H1 (cell line): ENCODE measurements around the gene FEV. TPM values are rescaled to one million over a fixed set of nuclear protein-coding genes. Genes with fewer than 3 reads are reported as not detected.

ENCODE experiments used
- CTCF ChIA-PET: fragments of 300-600 bp; sonication (Branson Sonifier 250); formaldehyde crosslinking; loops from one replicate; lab custom pipeline; 2021; ENCODE audit not compliant: partially characterized antibody; lab: Charles Lee
- POLR2A ChIA-PET: fragments of 300-600 bp; sonication (Branson Sonifier 250); formaldehyde crosslinking; loops from one replicate; lab custom pipeline; 2021; ENCODE audit warnings: inconsistent platforms; ENCODE audit not compliant: partially characterized antibody; lab: Charles Lee
- DNase-seq, 2 experiments: peaks; one replicate each; pipeline versions ENCODE4 v3.0.0 to v3.0.0-alpha.2; 2010 to 2022; ENCODE audit warnings: low spot score in 2 of 2, low read depth in 1 of 2, mixed read lengths in 1 of 2
- FAIRE-seq: peaks from 2 replicates; lab custom pipeline; 2011; peaks lifted over from hg19 to GRCh38; lab: Jason Lieb, UNC
- H2AFZ ChIP-seq: 2 replicates; pipeline ENCODE4 v1.8.1; 2012; ENCODE audit warnings: low read length, inconsistent platforms
- H2AK5ac ChIP-seq: 2 replicates; pipeline ENCODE4 v1.6.1; 2013; ENCODE audit warnings: low read depth, low read length
- H2BK120ac ChIP-seq: replicated peaks from 2 replicates; pipeline ENCODE3; 2013; ENCODE audit warnings: low read depth, low read length, inconsistent platforms
- H2BK12ac ChIP-seq: 2 replicates; pipeline ENCODE4 v1.6.1; 2013; ENCODE audit warnings: low read depth, low read length
- H2BK15ac ChIP-seq: 2 replicates; pipeline ENCODE4 v1.6.1; 2013; ENCODE audit warnings: low read length
- H2BK20ac ChIP-seq: 2 replicates; pipeline ENCODE4 v1.6.1; 2013; ENCODE audit warnings: low read length
- H2BK5ac ChIP-seq: 2 replicates; pipeline ENCODE4 v1.6.1; 2013; ENCODE audit warnings: low read depth, low read length
- H3K14ac ChIP-seq: 2 replicates; pipeline ENCODE4 v1.6.1; 2013; ENCODE audit warnings: inconsistent platforms; ENCODE audit not compliant: insufficient read length
- H3K18ac ChIP-seq: 2 replicates; pipeline ENCODE4 v1.6.1; 2013; ENCODE audit warnings: low read length; ENCODE audit errors: extremely low read depth
- H3K23ac ChIP-seq: 2 replicates; pipeline ENCODE4 v1.6.1; 2013; ENCODE audit warnings: inconsistent platforms; ENCODE audit not compliant: insufficient read length
- H3K23me2 ChIP-seq: 2 replicates; pipeline ENCODE4 v1.6.1; 2013; ENCODE audit warnings: low read depth, low read length
- H3K27ac ChIP-seq: 2 replicates; pipeline ENCODE4 v1.6.1; 2011; ENCODE audit warnings: low read depth, low read length, inconsistent platforms
- H3K27me3 ChIP-seq, 4 experiments: replicated peaks in 1 of 4; 1 replicate in 1 of 4; 2 replicates in 3 of 4; pipeline versions ENCODE4 v1.6.1 to v1.8.1; 2011 to 2013; ENCODE audit warnings: low read length in 3 of 4, mild to moderate bottlenecking in 3 of 4, inconsistent platforms in 2 of 4, mixed read lengths in 2 of 4, moderate library complexity in 1 of 4; ENCODE audit not compliant: control insufficient read depth in 3 of 4, insufficient read depth in 3 of 4; ENCODE audit errors: extremely low read depth in 1 of 4
- H3K36me3 ChIP-seq, 4 experiments: 2 replicates each; pipeline versions ENCODE4 v1.6.1 to v1.8.1; 2011 to 2013; ENCODE audit warnings: mild to moderate bottlenecking in 4 of 4, low read length in 3 of 4, moderate library complexity in 2 of 4, control low read depth in 1 of 4, inconsistent platforms in 1 of 4; ENCODE audit not compliant: insufficient read depth in 4 of 4, control insufficient read depth in 2 of 4
- H3K4ac ChIP-seq: replicated peaks from 2 replicates; pipeline ENCODE3; 2013; ENCODE audit warnings: low read length, low read depth, mixed read lengths, inconsistent platforms; ENCODE audit not compliant: insufficient read length
- H3K4me1 ChIP-seq, 4 experiments: replicated peaks in 1 of 4; 1 replicate in 1 of 4; 2 replicates in 3 of 4; pipeline versions ENCODE4 v1.6.1 to v1.8.1; 2011 to 2013; ENCODE audit warnings: low read length in 3 of 4, inconsistent platforms in 2 of 4, mixed read lengths in 1 of 4; ENCODE audit not compliant: insufficient read depth in 4 of 4, control insufficient read depth in 3 of 4
- H3K4me2 ChIP-seq, 2 experiments: 2 replicates each; pipeline versions ENCODE4 v1.6.1 to v1.8.1; 2011 to 2013; ENCODE audit warnings: low read depth in 2 of 2, low read length in 2 of 2, control low read depth in 1 of 2, inconsistent platforms in 1 of 2, mild to moderate bottlenecking in 1 of 2; ENCODE audit not compliant: insufficient read depth in 1 of 2
- H3K4me3 ChIP-seq, 4 experiments: fragments of 200-600, 300-600 bp in 1 of 4; sonication (generic), shearing (Covaris generic), sonication (Bioruptor Twin) in 1 of 4; 2 replicates each; pipeline versions ENCODE4 v1.5.1 to v1.8.1; 2011 to 2016; ENCODE audit warnings: low read length in 4 of 4, low read depth in 3 of 4, control low read depth in 2 of 4, inconsistent platforms in 2 of 4, mild to moderate bottlenecking in 2 of 4, mixed read lengths in 1 of 4, moderate library complexity in 1 of 4; ENCODE audit not compliant: insufficient read depth in 2 of 4; ENCODE audit errors: extremely low read depth in 1 of 4
- H3K56ac ChIP-seq: replicated peaks from 2 replicates; pipeline ENCODE3; 2013; ENCODE audit warnings: low read depth, mild to moderate bottlenecking, mixed read lengths, low read length, inconsistent platforms; ENCODE audit not compliant: insufficient read length
- H3K79me1 ChIP-seq: 2 replicates; pipeline ENCODE4 v1.6.1; 2013; ENCODE audit warnings: low read depth, low read length, control low read depth
- H3K79me2 ChIP-seq, 2 experiments: 2 replicates each; pipeline versions ENCODE4 v1.6.1 to v1.8.1; 2012 to 2013; ENCODE audit warnings: low read length in 2 of 2, mild to moderate bottlenecking in 2 of 2, inconsistent platforms in 1 of 2; ENCODE audit not compliant: insufficient read depth in 2 of 2, control insufficient read depth in 1 of 2
- H3K9ac ChIP-seq, 4 experiments: replicated peaks in 1 of 4; 1 replicate in 1 of 4; 2 replicates in 3 of 4; pipeline versions ENCODE4 v1.6.1 to v1.8.1; 2011 to 2013; ENCODE audit warnings: low read depth in 3 of 4, low read length in 3 of 4, control low read depth in 2 of 4, mild to moderate bottlenecking in 2 of 4, moderate library complexity in 2 of 4, inconsistent platforms in 1 of 4; ENCODE audit errors: extremely low read depth in 1 of 4
- H3K9me3 ChIP-seq, 2 experiments: 2 replicates each; pipeline versions ENCODE4 v1.6.1 to v1.8.1; 2012 to 2013; ENCODE audit warnings: mild to moderate bottlenecking in 2 of 2, moderate library complexity in 2 of 2, control low read depth in 1 of 2, inconsistent platforms in 1 of 2, low read depth in 1 of 2, low read length in 1 of 2, mixed read lengths in 1 of 2; ENCODE audit not compliant: insufficient read depth in 2 of 2
- H4K20me1 ChIP-seq, 2 experiments: replicated peaks in 1 of 2; 2 replicates each; pipeline versions ENCODE3 to v1.8.1; 2011 to 2013; ENCODE audit warnings: inconsistent platforms in 2 of 2, low read length in 2 of 2, mild to moderate bottlenecking in 1 of 2; ENCODE audit not compliant: insufficient read depth in 2 of 2, control insufficient read depth in 1 of 2
- H4K5ac ChIP-seq: 2 replicates; pipeline ENCODE4 v1.6.1; 2013; ENCODE audit warnings: low read length, low read depth, mixed read lengths, inconsistent platforms; ENCODE audit not compliant: insufficient read length
- H4K8ac ChIP-seq: 2 replicates; pipeline ENCODE4 v1.8.0; 2013; ENCODE audit warnings: mild to moderate bottlenecking, moderate library complexity, low read length, inconsistent platforms; ENCODE audit not compliant: insufficient read depth; ENCODE audit errors: extremely low read depth
- H4K91ac ChIP-seq: replicated peaks from 2 replicates; pipeline ENCODE3; 2013; ENCODE audit warnings: low read length, mixed read lengths, inconsistent platforms; ENCODE audit not compliant: insufficient read length
- BCL11A ChIP-seq, 2 experiments: IDR thresholded peaks; one replicate each; pipeline ENCODE4 v1.6.1; 2011; ENCODE audit warnings: low read depth in 2 of 2, low read length in 2 of 2, mild to moderate bottlenecking in 2 of 2
- CBX5 ChIP-seq: fragments of 300-800, 300-1000 bp; sonication (generic); IDR thresholded peaks from 2 replicates; pipeline ENCODE4 v1.7.1; 2016; ENCODE audit warnings: antibody characterized with exemption, low read length, low read depth
- CEBPB ChIP-seq: IDR thresholded peaks from 2 replicates; pipeline ENCODE4 v1.6.1; 2012; ENCODE audit warnings: low read depth, low read length
- CHD1 ChIP-seq: IDR thresholded peaks from 2 replicates; pipeline ENCODE4 v1.6.1; 2012; ENCODE audit warnings: low read depth, low read length, improper control_type of control experiment
- GABPA ChIP-seq: IDR thresholded peaks from 2 replicates; pipeline ENCODE4 v1.6.1; 2011; ENCODE audit warnings: mild to moderate bottlenecking, low read length, moderate library complexity, borderline replicate concordance; ENCODE audit not compliant: insufficient read depth
- JUN ChIP-seq: IDR thresholded peaks from 2 replicates; pipeline ENCODE4 v1.6.1; 2011; ENCODE audit warnings: low read depth, mild to moderate bottlenecking, improper control_type of control experiment, low read length
- KDM4A ChIP-seq: IDR thresholded peaks from one replicate; pipeline ENCODE4 v1.7.1; 2012; ENCODE audit warnings: low read depth, mild to moderate bottlenecking, moderate library complexity, low read length, inconsistent platforms; ENCODE audit not compliant: severe bottlenecking
- NANOG ChIP-seq: IDR thresholded peaks from 2 replicates; pipeline ENCODE4 v1.6.1; 2011; ENCODE audit warnings: low read length, low read depth, mild to moderate bottlenecking, inconsistent platforms; ENCODE audit not compliant: insufficient read depth, poor library complexity, severe bottlenecking
- POLR2A ChIP-seq, 2 experiments: IDR thresholded peaks; 1 replicate in 1 of 2; 2 replicates in 1 of 2; pipeline ENCODE4 v1.6.1; 2011; ENCODE audit warnings: low read depth in 2 of 2, low read length in 2 of 2, mild to moderate bottlenecking in 2 of 2; ENCODE audit errors: control extremely low read depth in 1 of 2
- RFX5 ChIP-seq: IDR thresholded peaks from 2 replicates; pipeline ENCODE4 v1.6.1; 2011; ENCODE audit warnings: low read depth, low read length, improper control_type of control experiment, borderline replicate concordance
- SP4 ChIP-seq: IDR thresholded peaks from 2 replicates; pipeline ENCODE4 v1.6.1; 2012; ENCODE audit warnings: low read length, inconsistent platforms
- TBP ChIP-seq: IDR thresholded peaks from 2 replicates; pipeline ENCODE4 v1.6.1; 2011; ENCODE audit warnings: low read depth, low read length, improper control_type of control experiment
- WGBS, 2 experiments: shearing (Covaris generic) in 1 of 2; methylation state at CpG; one replicate each; pipeline versions ENCODE4 v1.1.6 to v1.1.7; 2013 to 2015; ENCODE audit warnings: low lambda C conversion rate in 2 of 2, mixed read lengths in 2 of 2, inconsistent platforms in 1 of 2, low coverage in 1 of 2, missing lambda C conversion rate in 1 of 2; ENCODE audit not compliant: insufficient replicate concordance in 2 of 2, insufficient coverage in 1 of 2, insufficient read length in 1 of 2; ENCODE audit errors: extremely low coverage in 1 of 2, missing lambda C conversion rate in 1 of 2; 5-methylcytosine and 5-hydroxymethylcytosine counted together
- polyA plus RNA-seq, 7 experiments: library from polyadenylated mRNA; depleted of rRNA in 3 of 7; stranded (reverse) in 5 of 7; unstranded in 2 of 7; fragments of >200 nt in 5 of 7; fragments of 200-250 nt in 2 of 7; gene quantifications; 1 replicate in 5 of 7; 2 replicates in 1 of 7; 4 replicates in 1 of 7; pipeline versions ENCODE4 v1.2.1 to v1.2.3, GENCODE V29; 2011 to 2013; ENCODE audit warnings: missing spikeins in 2 of 7, mixed read lengths in 2 of 7
- total RNA-seq: library from RNA; stranded (reverse); fragmentation: NEBNext Ultra II Directional; extraction: Animal tissue kit (Norgen Biotek cat#: 25700); gene quantifications from 2 replicates; pipeline ENCODE4 v1.2.1, GENCODE V29; 2021
- TF ChIP-seq, protein P1 (sequence below): IDR thresholded peaks from 2 replicates; pipeline ENCODE4 v1.6.1; 2012; ENCODE audit warnings: inconsistent platforms

FEV gene
- total and polyA plus RNA-seq, 2 of the 8 experiments (the other 6 are each of a cell fraction or from before 2014, with no cell fraction given), result not detected

GRCh38 chr2:218995972-218996711 lies 11.2 kb upstream of the FEV start:
- Histone ChIP-seq H2AK5ac (no peak overlapping the region), H2BK5ac (no peak overlapping the region), H3K27me3 (peaks cover 98 to 100% (median 99%) of the 10 kb centered on the region in 4 experiments), H2BK20ac (no peak overlapping the region), H4K8ac (no peak overlapping the region), H2BK15ac (no peak overlapping the region), H3K36me3 (peaks cover 0 to 6% (median 0%) of the 10 kb centered on the region in 4 experiments; a peak in 1 of 8 replicates), H3K9me3 (no peaks in the 10 kb centered on the region), H4K20me1 (peaks cover 27 to 31% of the 10 kb centered on the region in 2 experiments), H3K23me2 (peaks cover 2% of the 10 kb centered on the region; the same call in 1 of the 2 replicates), H3K56ac (no peak overlapping the region), H3K4me1 (peaks cover 0 to 43% (median 26%) of the 10 kb centered on the region in 4 experiments; a peak in 6 of 7 replicates), H3K79me2 (no peaks in the 10 kb centered on the region), H3K14ac (no peak overlapping the region), H3K27ac (no peak overlapping the region), H4K91ac (no peak overlapping the region), H3K9ac (no peak overlapping the region), H2BK12ac (no peak overlapping the region), H3K18ac (peak overlapping the region; percentile 48), H3K4ac (no peak overlapping the region), H2AFZ (no peak overlapping the region), H3K4me2 (peak overlapping the region; percentile 3 to 63), H2BK120ac (no peak overlapping the region), H3K23ac (no peak overlapping the region), H3K79me1 (no peaks in the 10 kb centered on the region), H3K4me3 (peak overlapping the region in 3 of 4 experiments; percentile 27 to 49 (median 34); a peak in 4 of 8 replicates), H4K5ac (no peak overlapping the region)
- ChIA-PET POLR2A (no interaction called here), CTCF (interaction anchor here (0.6 to 19.5 kb wide), 32 partner anchors 9 to 1897 kb away, joined by 3 to 284 read pairs (median 6); partner anchors contain the start of gene FEV)
- FAIRE-seq, result peak; percentile 85
- peak in 1 of 2 experiments; percentile 99 for DNase-seq
- whole genome bisulfite sequencing, 2 experiments, result 13% methylated on average over 28 of the region's 43 CpGs; no CpG with 5 or more reads in 1 of the 2 experiments
- TF ChIP-seq RFX5 (no peak), CBX5 (no peak), BCL11A (IDR thresholded peaks at IDR 0.05; ENCODE audit: low read depth in 2 of 2, low read length in 2 of 2) (no peak), CHD1 (no peak), TBP (no peak), CEBPB (no peak), SP4 (no peak), NANOG (no peak), POLR2A (IDR thresholded peaks at IDR 0.05; ENCODE audit: control extremely low read depth in 1 of 2, low read depth in 2 of 2, low read length in 2 of 2) (no peak), JUN (no peak), GABPA (no peak), KDM4A (peak; percentile 15)
- TF ChIP-seq, protein P1, sequence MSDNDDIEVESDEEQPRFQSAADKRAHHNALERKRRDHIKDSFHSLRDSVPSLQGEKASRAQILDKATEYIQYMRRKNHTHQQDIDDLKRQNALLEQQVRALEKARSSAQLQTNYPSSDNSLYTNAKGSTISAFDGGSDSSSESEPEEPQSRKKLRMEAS, result peak; percentile 25; the same call in 1 of the 2 replicates
